IMR-90 (cell line): ENCODE results near the gene OLAH. TPM values are rescaled to one million over a fixed set of nuclear protein-coding genes. Genes with fewer than 3 reads are reported as not detected.

Experiments
- ATAC-seq: fragments of 200-7000 bp; cut with Tn5 transposase; 2 replicates; pipeline ENCODE4 v1.9.1; 2020; ENCODE audit warnings: low read depth, mild to moderate bottlenecking, moderate library complexity
- BruUV-seq: library from RNA; stranded (reverse); fragments of 400-500 nt; replicated peaks from 2 replicates; lab custom pipeline; 2021; lab: Mats Ljungman, UMichigan
- CTCF ChIA-PET: fragments of 300-600 bp; formaldehyde crosslinking; extraction: SDS; loops from one replicate; lab custom pipeline; 2021; ENCODE audit warnings: antibody characterized with exemption; lab: Yijun Ruan, JAX
- POLR2A ChIA-PET: fragments of 300-600 bp; sonication (Branson Sonifier 250); formaldehyde crosslinking; loops from one replicate; lab custom pipeline; 2022; ENCODE audit warnings: antibody characterized with exemption; ENCODE audit not compliant: unreplicated experiment; lab: Charles Lee
- DNase-seq: peaks from one replicate; pipeline ENCODE4 v3.0.0; 2013
- H2AFZ ChIP-seq: replicated peaks from 2 replicates; pipeline ENCODE3; 2013; ENCODE audit warnings: low read length, mild to moderate bottlenecking; ENCODE audit not compliant: poor library complexity
- H2AK5ac ChIP-seq: 2 replicates; pipeline ENCODE4 v1.6.1; 2013; ENCODE audit warnings: low read depth, low read length, inconsistent platforms
- H2AK9ac ChIP-seq: replicated peaks from 2 replicates; pipeline ENCODE3; 2013; ENCODE audit warnings: mild to moderate bottlenecking, low read depth, low read length, moderate library complexity; ENCODE audit not compliant: poor library complexity
- H2BK120ac ChIP-seq: 2 replicates; pipeline ENCODE4 v1.6.1; 2013; ENCODE audit warnings: low read depth, low read length, inconsistent platforms
- H2BK15ac ChIP-seq: 3 replicates; pipeline ENCODE4 v1.6.1; 2013; ENCODE audit warnings: low read depth, low read length, inconsistent platforms
- H2BK20ac ChIP-seq: 2 replicates; pipeline ENCODE4 v1.6.1; 2013; ENCODE audit warnings: low read depth, mild to moderate bottlenecking, inconsistent platforms, low read length, moderate library complexity
- H2BK5ac ChIP-seq: 2 replicates; pipeline ENCODE4 v1.6.1; 2013; ENCODE audit warnings: mild to moderate bottlenecking, low read depth, low read length, inconsistent platforms; ENCODE audit not compliant: poor library complexity, severe bottlenecking
- H3K14ac ChIP-seq: replicated peaks from 2 replicates; pipeline ENCODE4 v1.6.1; 2013; ENCODE audit warnings: low read depth, low read length, inconsistent platforms
- H3K18ac ChIP-seq: 2 replicates; pipeline ENCODE4 v1.6.1; 2013; ENCODE audit warnings: low read depth, low read length, control low read depth
- H3K23ac ChIP-seq: 2 replicates; pipeline ENCODE4 v1.6.1; 2013; ENCODE audit warnings: low read depth, low read length, inconsistent platforms
- H3K27ac ChIP-seq: 2 replicates; pipeline ENCODE4 v1.5.1; 2013; ENCODE audit warnings: mild to moderate bottlenecking, control low read depth, low read length; ENCODE audit not compliant: insufficient read depth
- H3K27me3 ChIP-seq: 2 replicates; pipeline ENCODE4 v1.6.1; 2013; ENCODE audit warnings: low read length; ENCODE audit not compliant: control insufficient read depth, insufficient read depth
- H3K36me3 ChIP-seq: 2 replicates; pipeline ENCODE4 v1.6.1; 2013; ENCODE audit warnings: low read length, mixed read lengths; ENCODE audit not compliant: control insufficient read depth, insufficient read depth
- H3K4ac ChIP-seq: 2 replicates; pipeline ENCODE4 v1.6.1; 2013; ENCODE audit warnings: low read depth, low read length, inconsistent platforms
- H3K4me1 ChIP-seq: 2 replicates; pipeline ENCODE4 v1.6.1; 2013; ENCODE audit warnings: low read length, mixed read lengths; ENCODE audit not compliant: control insufficient read depth, insufficient read depth
- H3K4me2 ChIP-seq: 2 replicates; pipeline ENCODE4 v1.6.1; 2013; ENCODE audit warnings: low read depth, mild to moderate bottlenecking, control low read depth, low read length, moderate library complexity
- H3K4me3 ChIP-seq: 2 replicates; pipeline ENCODE4 v1.5.1; 2013; ENCODE audit warnings: low read depth, mild to moderate bottlenecking, control low read depth, low read length, moderate library complexity; ENCODE audit not compliant: insufficient read depth
- H3K56ac ChIP-seq: 2 replicates; pipeline ENCODE4 v1.6.1; 2013; ENCODE audit warnings: low read length, inconsistent platforms; ENCODE audit not compliant: insufficient read depth; ENCODE audit errors: extremely low read depth
- H3K79me1 ChIP-seq, 2 experiments: 2 replicates each; pipeline ENCODE4 v1.6.1; 2013; ENCODE audit warnings: low read length in 2 of 2, inconsistent platforms in 1 of 2, low read depth in 1 of 2
- H3K9ac ChIP-seq: 2 replicates; pipeline ENCODE4 v1.6.1; 2013; ENCODE audit warnings: low read depth, low read length, control low read depth
- H3K9me1 ChIP-seq: 2 replicates; pipeline ENCODE4 v1.6.1; 2013; ENCODE audit warnings: low read length, inconsistent platforms; ENCODE audit not compliant: insufficient read depth
- H3K9me3 ChIP-seq: 2 replicates; pipeline ENCODE4 v1.6.1; 2013; ENCODE audit warnings: low read length; ENCODE audit not compliant: control insufficient read depth, insufficient read depth
- H4K20me1 ChIP-seq: 2 replicates; pipeline ENCODE4 v1.6.1; 2013; ENCODE audit warnings: low read length, inconsistent platforms; ENCODE audit not compliant: insufficient read depth
- H4K5ac ChIP-seq: 2 replicates; pipeline ENCODE4 v1.6.1; 2013; ENCODE audit warnings: mild to moderate bottlenecking, low read depth, low read length, control low read depth
- H4K8ac ChIP-seq, 2 experiments: 2 replicates each; pipeline ENCODE4 v1.6.1; 2013; ENCODE audit warnings: low read depth in 2 of 2, low read length in 2 of 2, control low read depth in 1 of 2, inconsistent platforms in 1 of 2
- H4K91ac ChIP-seq: 2 replicates; pipeline ENCODE4 v1.6.1; 2013; ENCODE audit warnings: low read depth, low read length, inconsistent platforms; ENCODE audit not compliant: insufficient read depth
- BHLHE40 ChIP-seq: fragments of 150-350 bp; IDR thresholded peaks from 2 replicates; pipeline ENCODE4 v1.6.1; 2016; ENCODE audit warnings: mild to moderate bottlenecking, low read depth, low read length
- CEBPB ChIP-seq: IDR thresholded peaks from 2 replicates; pipeline ENCODE4 v1.6.1; 2012; ENCODE audit warnings: low read depth, low read length, improper control_type of control experiment
- CHD1 ChIP-seq: IDR thresholded peaks from 2 replicates; pipeline ENCODE4 v1.6.1; 2012; ENCODE audit warnings: low read depth, low read length, improper control_type of control experiment
- CTCF ChIP-seq: conservative IDR thresholded peaks from 2 replicates; pipeline ENCODE4 v1.5.1; 2012; ENCODE audit warnings: mild to moderate bottlenecking, low read depth, low read length, improper control_type of control experiment
- ELK1 ChIP-seq: fragments of 150-350 bp; IDR thresholded peaks from 2 replicates; pipeline ENCODE4 v1.6.1; 2016; ENCODE audit warnings: low read depth, mild to moderate bottlenecking, low read length, moderate library complexity, borderline replicate concordance
- FOS ChIP-seq: fragments of 150-350 bp; IDR thresholded peaks from 2 replicates; pipeline ENCODE4 v1.6.1; 2016; ENCODE audit warnings: low read depth, low read length
- MAFK ChIP-seq: IDR thresholded peaks from 2 replicates; pipeline ENCODE4 v1.6.1; 2012; ENCODE audit warnings: low read depth, low read length, improper control_type of control experiment
- MAZ ChIP-seq: IDR thresholded peaks from 2 replicates; pipeline ENCODE4 v1.6.1; 2012; ENCODE audit warnings: low read depth, mild to moderate bottlenecking, low read length, improper control_type of control experiment, moderate library complexity, borderline replicate concordance
- MXI1 ChIP-seq: IDR thresholded peaks from 2 replicates; pipeline ENCODE4 v1.6.1; 2012; ENCODE audit warnings: low read depth, mild to moderate bottlenecking, low read length, moderate library complexity, borderline replicate concordance
- NFE2L2 ChIP-seq: fragments of 150-350 bp; IDR thresholded peaks from 2 replicates; pipeline ENCODE4 v1.6.1; 2016; ENCODE audit warnings: low read depth, mild to moderate bottlenecking, low read length
- POLR2A ChIP-seq: IDR thresholded peaks from 2 replicates; pipeline ENCODE4 v1.6.1; 2012; ENCODE audit warnings: mild to moderate bottlenecking, low read depth, low read length
- RAD21 ChIP-seq: IDR thresholded peaks from 2 replicates; pipeline ENCODE4 v1.6.1; 2012; ENCODE audit warnings: low read length, improper control_type of control experiment
- RCOR1 ChIP-seq: IDR thresholded peaks from 2 replicates; pipeline ENCODE4 v1.6.1; 2012; ENCODE audit warnings: mild to moderate bottlenecking, low read length, improper control_type of control experiment; ENCODE audit not compliant: insufficient replicate concordance
- RFX5 ChIP-seq: IDR thresholded peaks from 2 replicates; pipeline ENCODE4 v1.8.0; 2012; ENCODE audit warnings: low read depth, mild to moderate bottlenecking, low read length, moderate library complexity
- SMC3 ChIP-seq: fragments of 150-350 bp; IDR thresholded peaks from 2 replicates; pipeline ENCODE4 v1.6.1; 2016; ENCODE audit warnings: low read depth, mild to moderate bottlenecking, antibody characterized with exemption, low read length, moderate library complexity
- WGBS, 2 experiments: methylation state at CpG; one replicate each; pipeline versions ENCODE4 v1.1.5 to v1.1.7; 2013; ENCODE audit warnings: missing lambda C conversion rate in 2 of 2; ENCODE audit not compliant: insufficient read length in 1 of 2; ENCODE audit errors: extremely low coverage in 2 of 2; 5-methylcytosine and 5-hydroxymethylcytosine counted together
- dilution Hi-C: fragments of 300-500 bp; cut with HindIII; formaldehyde crosslinking; loops from one replicate; pipeline ENCODE4 v1.14.3; 2018; ENCODE audit warnings: low sequenced_read_pairs; ENCODE audit not compliant: unreplicated experiment
- in situ Hi-C: fragments of 300-500 bp; cut with MboI; formaldehyde crosslinking; loops from 3 replicates; pipeline ENCODE4 v1.14.3; 2019; ENCODE audit warnings: low sequenced_read_pairs, inconsistent platforms, mixed read lengths
- intact Hi-C: fragments of 100-400 bp; cut with micrococcal nuclease; formaldehyde crosslinking; loops from 2 replicates; pipeline ENCODE4 v1.10.0; 2022
- polyA plus RNA-seq, 3 experiments: library from polyadenylated mRNA; depleted of rRNA; stranded (reverse); fragments of >200 nt; gene quantifications; 2 replicates each; pipeline ENCODE4 v1.2.3, GENCODE V29; 2012; ENCODE audit warnings: low replicate concordance in 1 of 3
- total RNA-seq: library from RNA; depleted of rRNA; stranded (reverse); fragments of >200 nt; gene quantifications from 2 replicates; pipeline ENCODE4 v1.2.3, GENCODE V29; 2012
- TF ChIP-seq, protein P1 (sequence below): fragments of 150-350 bp; IDR thresholded peaks from 2 replicates; pipeline ENCODE4 v1.6.1; 2017; ENCODE audit warnings: mild to moderate bottlenecking, antibody characterized with exemption, low read length, low read depth

OLAH gene
- total and polyA plus RNA-seq, 2 of the 4 experiments (the other 2 are of a cell fraction), result not detected

- POLR2A ChIA-PET, result no interaction called here
- H3K18ac ChIP-seq, result no peak overlapping the region
Observed at GRCh38 chr10:15053061-15053460, 9.3 kb downstream of the OLAH start.

More at GRCh38 chr10:15053061-15053460, 9.3 kb downstream of the OLAH start:
- intact Hi-C loops (no loop called here), in situ Hi-C loops (no loop called here), dilution Hi-C loops (no loop called here)
- no peaks in the 10 kb centered on the region for H3K9me3 ChIP-seq
- no peak overlapping the region for H2BK120ac ChIP-seq
- no peaks in the 10 kb centered on the region for H3K79me1 ChIP-seq
- H3K14ac ChIP-seq, result no peak overlapping the region
- H4K91ac ChIP-seq, result no peak overlapping the region
- H3K4ac ChIP-seq, result no peak overlapping the region
- no peak overlapping the region for H3K9ac ChIP-seq
- no peak overlapping the region for H3K4me3 ChIP-seq
- H2AK5ac ChIP-seq, result no peak overlapping the region
- no peak overlapping the region for H3K23ac ChIP-seq
- H2BK20ac ChIP-seq, result no peak overlapping the region
- H3K27ac ChIP-seq, result no peak overlapping the region
- no TSS peak for BruUV-seq
- no peak overlapping the region for H3K56ac ChIP-seq
- TF ChIP-seq POLR2A (no peak), FOS (no peak), CTCF (no peak), RFX5 (no peak), ELK1 (no peak), SMC3 (no peak), RAD21 (no peak), MXI1 (no peak), BHLHE40 (no peak), NFE2L2 (no peak), CEBPB (no peak), MAFK (no peak), RCOR1 (no peak), MAZ (no peak), CHD1 (no peak)
- TF ChIP-seq, protein P1, sequence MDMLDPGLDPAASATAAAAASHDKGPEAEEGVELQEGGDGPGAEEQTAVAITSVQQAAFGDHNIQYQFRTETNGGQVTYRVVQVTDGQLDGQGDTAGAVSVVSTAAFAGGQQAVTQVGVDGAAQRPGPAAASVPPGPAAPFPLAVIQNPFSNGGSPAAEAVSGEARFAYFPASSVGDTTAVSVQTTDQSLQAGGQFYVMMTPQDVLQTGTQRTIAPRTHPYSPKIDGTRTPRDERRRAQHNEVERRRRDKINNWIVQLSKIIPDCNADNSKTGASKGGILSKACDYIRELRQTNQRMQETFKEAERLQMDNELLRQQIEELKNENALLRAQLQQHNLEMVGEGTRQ, result no peak
- ATAC-seq (no peak), DNase-seq (no peak)
- CTCF ChIA-PET, result no interaction called here
- H3K4me1 ChIP-seq, result peaks cover 3% of the 10 kb centered on the region; the same call in 1 of the 2 replicates
- H3K4me2 ChIP-seq, result no peak overlapping the region
- H4K20me1 ChIP-seq, result no peaks in the 10 kb centered on the region
- H4K8ac ChIP-seq, result no peak overlapping the region
- no peak overlapping the region for H2AFZ ChIP-seq
- no peak overlapping the region for H2BK5ac ChIP-seq
- H2BK15ac ChIP-seq, result no peak overlapping the region
- no peaks in the 10 kb centered on the region for H3K9me1 ChIP-seq
- H4K5ac ChIP-seq, result no peak overlapping the region
- no peak overlapping the region for H2AK9ac ChIP-seq
- no CpG with 5 or more reads among the region's 3 CpGs for WGBS, 2 experiments
- no peaks in the 10 kb centered on the region; the same call in 1 of the 2 replicates for H3K27me3 ChIP-seq
- H3K36me3 ChIP-seq, result no peaks in the 10 kb centered on the region
